ENCODE measurements around the gene GPRC5C.

The GPRC5C gene

GRCh38 chr17:74466828-74467184, 34.9 kb downstream of the GPRC5C start:
- Histone ChIP-seq H3K27ac (no peak overlapping the region), H3K4me1 (ENCODE audit: low read depth, poor library complexity, severe bottlenecking) (no peaks in the 10 kb centered on the region), H3K4me3 (IDR thresholded peaks at IDR 0.05; ENCODE audit: insufficient read depth, low read depth, low read length) (no peak overlapping the region), H4K20me1 (ENCODE audit: insufficient read depth) (no peaks in the 10 kb centered on the region), H2AFZ (ENCODE audit: low read depth) (no peak overlapping the region), H3K9ac (no peak overlapping the region), H3K27me3 (ENCODE audit: insufficient read depth, low read depth) (peaks cover 31% of the 10 kb centered on the region; the same call in 1 of the 2 replicates), H3K79me2 (ENCODE audit: insufficient read depth, low read depth) (no peaks in the 10 kb centered on the region), H3K36me3 (ENCODE audit: insufficient read depth) (no peaks in the 10 kb centered on the region), H3K4me2 (no peak overlapping the region)
- no peak for TF ChIP-seq CTCF (conservative IDR thresholded peaks at IDR 0.05; ENCODE audit: low read depth, low read length)

GRCh38 chr17:74467221-74467951, 35.5 kb downstream of the GPRC5C start:
- Histone ChIP-seq H3K4me2 (no peak overlapping the region), H3K4me3 (IDR thresholded peaks at IDR 0.05; ENCODE audit: insufficient read depth, low read depth, low read length) (no peak overlapping the region), H2AFZ (ENCODE audit: low read depth) (no peak overlapping the region)

GRCh38 chr17:74471341-74471740, 39.5 kb downstream of the GPRC5C start:
- Histone ChIP-seq H3K27me3 (ENCODE audit: insufficient read depth, low read depth) (peaks cover 23% of the 10 kb centered on the region; the same call in 1 of the 2 replicates), H2AFZ (ENCODE audit: low read depth) (no peak overlapping the region), H3K36me3 (ENCODE audit: insufficient read depth) (no peaks in the 10 kb centered on the region), H3K79me2 (ENCODE audit: insufficient read depth, low read depth) (no peaks in the 10 kb centered on the region), H3K9ac (no peak overlapping the region), H3K4me3 (IDR thresholded peaks at IDR 0.05; ENCODE audit: insufficient read depth, low read depth, low read length) (no peak overlapping the region), H3K27ac (no peak overlapping the region), H3K4me1 (ENCODE audit: low read depth, poor library complexity, severe bottlenecking) (no peaks in the 10 kb centered on the region), H3K4me2 (no peak overlapping the region), H4K20me1 (ENCODE audit: insufficient read depth) (no peaks in the 10 kb centered on the region)
- TF ChIP-seq CTCF (conservative IDR thresholded peaks at IDR 0.05; ENCODE audit: low read depth, low read length) = no peak

More at GRCh38 chr17:74467221-74467951, 35.5 kb downstream of the GPRC5C start:
- TF ChIP-seq CTCF (conservative IDR thresholded peaks at IDR 0.05; ENCODE audit: low read depth, low read length) = no peak
- no peaks in the 10 kb centered on the region for H3K36me3 ChIP-seq (ENCODE audit: insufficient read depth)
- no peaks in the 10 kb centered on the region for H3K4me1 ChIP-seq (ENCODE audit: low read depth, poor library complexity, severe bottlenecking)
- H4K20me1 ChIP-seq (ENCODE audit: insufficient read depth) = no peaks in the 10 kb centered on the region
- no peaks in the 10 kb centered on the region for H3K79me2 ChIP-seq (ENCODE audit: insufficient read depth, low read depth)
- no peak overlapping the region for H3K27ac ChIP-seq
- peaks cover 29% of the 10 kb centered on the region; the same call in 1 of the 2 replicates for H3K27me3 ChIP-seq (ENCODE audit: insufficient read depth, low read depth)
- no peak overlapping the region for H3K9ac ChIP-seq

- H3K36me3 ChIP-seq (ENCODE audit: insufficient read depth) = no peaks in the 10 kb centered on the region
- H3K27ac ChIP-seq = no peak overlapping the region
- TF ChIP-seq CTCF (conservative IDR thresholded peaks at IDR 0.05; ENCODE audit: low read depth, low read length) = no peak
- no peaks in the 10 kb centered on the region for H3K4me1 ChIP-seq (ENCODE audit: low read depth, poor library complexity, severe bottlenecking)
- H2AFZ ChIP-seq (ENCODE audit: low read depth) = no peak overlapping the region
- no peak overlapping the region for H3K9ac ChIP-seq
- no peak overlapping the region for H3K4me3 ChIP-seq (IDR thresholded peaks at IDR 0.05; ENCODE audit: insufficient read depth, low read depth, low read length)
- H4K20me1 ChIP-seq (ENCODE audit: insufficient read depth) = no peaks in the 10 kb centered on the region
- no peaks in the 10 kb centered on the region for H3K79me2 ChIP-seq (ENCODE audit: insufficient read depth, low read depth)
- no peak overlapping the region for H3K4me2 ChIP-seq
- peaks cover 23% of the 10 kb centered on the region; the same call in 1 of the 2 replicates for H3K27me3 ChIP-seq (ENCODE audit: insufficient read depth, low read depth)
These were observed 41.0 kb downstream of the GPRC5C start for GRCh38 chr17:74472890-74473289.

Measured in KMS-11 (cell line).